HepG2 (cell line): ENCODE results near the gene SHMT1. TPM values are rescaled to one million over a fixed set of nuclear protein-coding genes. Genes with fewer than 3 reads are reported as not detected.

Experiments
- ATF7 ChIP-seq, 2 experiments: fragments of 450-650 bp in 1 of 2; sonication (generic) in 1 of 2; formaldehyde crosslinking in 1 of 2; IDR thresholded peaks; 2 replicates each; pipeline versions ENCODE4 v1.4.0 to v1.6.1; 2016 to 2020; ENCODE audit warnings: antibody characterized with exemption in 1 of 2, mild to moderate bottlenecking in 1 of 2, missing genetic modification reagents in 1 of 2
- CBX5 ChIP-seq: sonication (generic); formaldehyde crosslinking; IDR thresholded peaks from 2 replicates; pipeline ENCODE4 v1.4.0; 2020; ENCODE audit warnings: missing genetic modification reagents, borderline replicate concordance
- CC2D1A ChIP-seq: sonication (generic); formaldehyde crosslinking; IDR thresholded peaks from 2 replicates; pipeline ENCODE4 v1.8.1; 2023; ENCODE audit warnings: mild to moderate bottlenecking, missing genetic modification reagents
- CCDC6 ChIP-seq: sonication (generic); formaldehyde crosslinking; IDR thresholded peaks from 2 replicates; pipeline ENCODE4 v1.8.1; 2022; ENCODE audit warnings: mild to moderate bottlenecking, missing genetic modification reagents, moderate library complexity
- CENPX ChIP-seq: sonication (generic); formaldehyde crosslinking; IDR thresholded peaks from 2 replicates; pipeline ENCODE4 v1.9.0; 2021; ENCODE audit warnings: mild to moderate bottlenecking, missing genetic modification reagents, moderate library complexity
- ESRRA ChIP-seq: sonication (generic); formaldehyde crosslinking; IDR thresholded peaks from 2 replicates; pipeline ENCODE4 v1.5.1; 2020; ENCODE audit warnings: mild to moderate bottlenecking, low read depth, missing genetic modification reagents
- ETV6 ChIP-seq: sonication (generic); formaldehyde crosslinking; conservative IDR thresholded peaks from 2 replicates; pipeline ENCODE4 v1.4.0; 2020; ENCODE audit warnings: missing genetic modification reagents
- FOXP1 ChIP-seq, 2 experiments: fragments of 450-650 bp in 1 of 2; IDR thresholded peaks; 2 replicates each; pipeline ENCODE4 v1.6.1; 2017 to 2018; ENCODE audit warnings: antibody characterized with exemption in 1 of 2
- GFI1 ChIP-seq: sonication (generic); formaldehyde crosslinking; IDR thresholded peaks from 2 replicates; pipeline ENCODE4 v1.5.0; 2020; ENCODE audit warnings: missing genetic modification reagents, mild to moderate bottlenecking, borderline replicate concordance
- POLR2AphosphoS5 ChIP-seq: IDR thresholded peaks from 2 replicates; pipeline ENCODE4 v1.6.1; 2012; ENCODE audit warnings: low read depth, low read length
- RBFOX2 ChIP-seq: fragments of 200-400 bp; formaldehyde crosslinking; IDR thresholded peaks from 2 replicates; pipeline ENCODE4 v1.6.1; 2017; ENCODE audit warnings: low read depth, mild to moderate bottlenecking, low read length
- SMAD9 ChIP-seq: sonication (generic); formaldehyde crosslinking; IDR thresholded peaks from 2 replicates; pipeline ENCODE4 v1.5.1; 2020; ENCODE audit warnings: mild to moderate bottlenecking, missing genetic modification reagents
- SMC3 ChIP-seq: IDR thresholded peaks from 2 replicates; pipeline ENCODE4 v1.6.1; 2011; ENCODE audit warnings: low read length, improper control_type of control experiment
- SRY ChIP-seq: sonication (generic); formaldehyde crosslinking; IDR thresholded peaks from 2 replicates; pipeline ENCODE4 v1.8.0; 2022; ENCODE audit warnings: mild to moderate bottlenecking, missing genetic modification reagents
- ZBTB7B ChIP-seq: sonication (generic); formaldehyde crosslinking; IDR thresholded peaks from 2 replicates; pipeline ENCODE4 v1.4.0; 2020; ENCODE audit warnings: missing genetic modification reagents
- ZBTB8A ChIP-seq: sonication (generic); formaldehyde crosslinking; IDR thresholded peaks from 2 replicates; pipeline ENCODE4 v1.4.0; 2020; ENCODE audit warnings: mild to moderate bottlenecking, low read depth, missing genetic modification reagents, borderline replicate concordance
- ZFP36 ChIP-seq: fragments of 150-350 bp; IDR thresholded peaks from 2 replicates; pipeline ENCODE4 v1.6.1; 2018; ENCODE audit warnings: borderline replicate concordance, low read length, low read depth; ENCODE audit not compliant: partially characterized antibody
- ZNF263 ChIP-seq: sonication (generic); formaldehyde crosslinking; IDR thresholded peaks from 2 replicates; pipeline ENCODE4 v1.4.0; 2020; ENCODE audit warnings: missing genetic modification reagents
- ZNF333 ChIP-seq: sonication (generic); formaldehyde crosslinking; IDR thresholded peaks from 2 replicates; pipeline ENCODE4 v1.4.0; 2020; ENCODE audit warnings: mild to moderate bottlenecking, missing genetic modification reagents, borderline replicate concordance
- ZNF432 ChIP-seq: sonication (generic); formaldehyde crosslinking; IDR thresholded peaks from 2 replicates; pipeline ENCODE4 v1.5.0; 2020; ENCODE audit warnings: missing genetic modification reagents, mild to moderate bottlenecking, borderline replicate concordance
- ZNF484 ChIP-seq: sonication (generic); formaldehyde crosslinking; IDR thresholded peaks from 2 replicates; pipeline ENCODE4 v1.5.1; 2020; ENCODE audit warnings: mild to moderate bottlenecking, low read depth, missing genetic modification reagents, borderline replicate concordance
- ZNF577 ChIP-seq: sonication (generic); formaldehyde crosslinking; IDR thresholded peaks from 2 replicates; pipeline ENCODE4 v1.4.0; 2020; ENCODE audit warnings: mild to moderate bottlenecking, low read depth, missing genetic modification reagents, borderline replicate concordance
- ZNF713 ChIP-seq: sonication (generic); formaldehyde crosslinking; IDR thresholded peaks from 2 replicates; pipeline ENCODE4 v1.4.0; 2020; ENCODE audit warnings: mild to moderate bottlenecking, missing genetic modification reagents
- ZNF75D ChIP-seq: sonication (generic); formaldehyde crosslinking; IDR thresholded peaks from 2 replicates; pipeline ENCODE4 v1.8.1; 2023; ENCODE audit warnings: missing genetic modification reagents, mild to moderate bottlenecking, borderline replicate concordance
- ZNF775 ChIP-seq: sonication (generic); formaldehyde crosslinking; IDR thresholded peaks from 2 replicates; pipeline ENCODE4 v1.4.0; 2020; ENCODE audit warnings: missing genetic modification reagents, mild to moderate bottlenecking, moderate library complexity, borderline replicate concordance
- ZNF850 ChIP-seq: sonication (generic); formaldehyde crosslinking; conservative IDR thresholded peaks from 2 replicates; pipeline ENCODE4 v1.9.0; 2021; ENCODE audit warnings: mild to moderate bottlenecking, missing genetic modification reagents
- ZSCAN22 ChIP-seq: sonication (generic); formaldehyde crosslinking; IDR thresholded peaks from 2 replicates; pipeline ENCODE4 v1.4.0; 2020; ENCODE audit warnings: mild to moderate bottlenecking, missing genetic modification reagents
- polyA plus RNA-seq, 8 experiments: library from polyadenylated mRNA; depleted of rRNA in 3 of 8; stranded (reverse) in 7 of 8; unstranded in 1 of 8; fragments of >200 nt; fragmentation: Illumina TruSeq in 4 of 8; extraction: Trizol in 4 of 8; gene quantifications; 2 replicates each; pipeline versions ENCODE4 v1.2.1 to v1.2.3, GENCODE V29; 2011 to 2016; ENCODE audit warnings: low read depth in 4 of 8, missing spikeins in 1 of 8, mixed read lengths in 1 of 8; ENCODE audit not compliant: insufficient read depth in 1 of 8
- total RNA-seq, 5 experiments: library from RNA; depleted of rRNA; stranded (reverse); fragments of >200 nt; fragmentation: Illumina TruSeq; extraction: Trizol; gene quantifications; 2 replicates each; pipeline ENCODE4 v1.2.3, GENCODE V29; 2016; ENCODE audit warnings: low read depth in 1 of 5
- TF ChIP-seq, protein P1 (sequence below): IDR thresholded peaks from 2 replicates; pipeline ENCODE4 v1.6.1; 2016; ENCODE audit warnings: missing genetic modification reagents, missing compliant biosample characterization
- TF ChIP-seq, protein P2 (sequence below): sonication (generic); formaldehyde crosslinking; IDR thresholded peaks from 2 replicates; pipeline ENCODE4 v1.5.1; 2020; ENCODE audit warnings: mild to moderate bottlenecking, missing genetic modification reagents, borderline replicate concordance

Gene SHMT1
- total and polyA plus RNA-seq, 2 of the 13 experiments (the other 11 are each of a cell fraction or from before 2014, with no cell fraction given), result 21.3 to 48.8 TPM

DNA sequence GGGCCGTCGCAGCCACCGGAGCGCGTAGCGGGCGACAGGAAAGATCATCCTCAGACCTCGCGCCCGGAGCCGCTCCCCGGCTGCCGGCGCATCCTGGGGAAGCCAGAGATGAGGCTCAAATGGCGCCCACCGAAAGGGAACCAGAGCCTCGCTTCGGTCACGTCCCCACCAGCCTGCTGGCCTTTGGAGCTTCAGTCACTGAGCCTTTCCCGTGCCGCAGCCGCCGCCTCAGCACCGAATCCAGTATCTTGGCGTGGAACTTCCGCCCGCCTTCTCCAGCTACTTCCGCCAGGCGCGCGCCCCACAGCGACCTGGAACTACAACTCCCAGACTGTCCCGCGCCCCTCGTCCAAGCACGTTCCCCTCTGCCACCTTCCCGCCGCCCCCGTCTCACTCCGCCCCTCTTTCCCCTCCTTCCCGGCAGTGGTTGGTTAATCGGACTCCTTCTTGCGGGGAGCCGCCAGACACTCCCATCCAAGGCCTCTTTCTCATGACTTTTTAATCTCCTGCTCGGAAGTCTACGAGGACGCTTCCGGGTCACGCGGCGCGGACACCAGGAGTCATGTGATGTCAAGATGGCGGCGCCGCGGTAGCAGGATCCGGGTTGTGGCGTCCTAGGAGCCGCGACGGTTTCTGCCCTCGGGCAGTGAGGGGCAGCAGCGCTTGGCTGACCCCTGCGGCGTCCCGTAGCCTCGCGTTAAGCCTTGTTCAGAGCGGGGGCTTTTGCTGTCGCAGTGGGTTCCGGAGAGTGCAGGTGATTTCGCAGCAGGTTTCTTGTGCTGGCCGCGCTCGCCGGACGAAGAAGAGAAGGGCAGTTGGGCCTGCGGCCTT, 48.4 kb downstream of the SHMT1 start, which contains the start of the genes SMCR8 and TOP3A (continued):
- TF ChIP-seq SMAD9 (CRISPR knock-in tag), result no peak
- no peak for TF ChIP-seq FOXP1 (IDR thresholded peaks at IDR 0.05)
- no peak for TF ChIP-seq FOXP1 (CRISPR knock-in tag; IDR thresholded peaks at IDR 0.05)
- TF ChIP-seq SMC3, result no peak
- TF ChIP-seq SRY (CRISPR knock-in tag), result no peak; the same call in 1 of the 2 replicates
- peak; percentile 93 for TF ChIP-seq CCDC6 (CRISPR knock-in tag)
- TF ChIP-seq ZNF333 (CRISPR knock-in tag), result no peak
- no peak for TF ChIP-seq ZNF432
- TF ChIP-seq CBX5 (CRISPR knock-in tag), result 0 out of 2 replicates have a peak, but pooled peaks have one; percentile 35
- no peak for TF ChIP-seq ATF7 (IDR thresholded peaks at IDR 0.05)
- TF ChIP-seq ATF7 (CRISPR knock-in tag; IDR thresholded peaks at IDR 0.05), result no peak
- no peak; the same call in 1 of the 2 replicates for TF ChIP-seq GFI1 (CRISPR knock-in tag)
- no peak; the same call in 1 of the 2 replicates for TF ChIP-seq ETV6 (CRISPR knock-in tag)
- TF ChIP-seq ZNF850 (CRISPR knock-in tag), result no peak
- no peak for TF ChIP-seq ZNF775 (CRISPR knock-in tag)
- no peak for TF ChIP-seq ZSCAN22 (CRISPR knock-in tag)
- TF ChIP-seq ZNF484 (CRISPR knock-in tag), result 0 out of 2 replicates have a peak, but pooled peaks have one; percentile 12
- peak; percentile 64 for TF ChIP-seq ZNF263
- TF ChIP-seq ZNF577 (CRISPR knock-in tag), result no peak
- no peak for TF ChIP-seq ZBTB7B (CRISPR knock-in tag)
- peak; percentile 82 for TF ChIP-seq RBFOX2
- no peak for TF ChIP-seq ZFP36
- TF ChIP-seq ESRRA (CRISPR knock-in tag), result no peak
- TF ChIP-seq ZNF713 (CRISPR knock-in tag), result no peak
- TF ChIP-seq CENPX, result no peak
- TF ChIP-seq ZBTB8A (CRISPR knock-in tag), result 0 out of 2 replicates have a peak, but pooled peaks have one; percentile 42
- TF ChIP-seq, protein P1, sequence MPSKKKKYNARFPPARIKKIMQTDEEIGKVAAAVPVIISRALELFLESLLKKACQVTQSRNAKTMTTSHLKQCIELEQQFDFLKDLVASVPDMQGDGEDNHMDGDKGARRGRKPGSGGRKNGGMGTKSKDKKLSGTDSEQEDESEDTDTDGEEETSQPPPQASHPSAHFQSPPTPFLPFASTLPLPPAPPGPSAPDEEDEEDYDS (CRISPR knock-in tag), result peak; percentile 48
- TF ChIP-seq, protein P2, sequence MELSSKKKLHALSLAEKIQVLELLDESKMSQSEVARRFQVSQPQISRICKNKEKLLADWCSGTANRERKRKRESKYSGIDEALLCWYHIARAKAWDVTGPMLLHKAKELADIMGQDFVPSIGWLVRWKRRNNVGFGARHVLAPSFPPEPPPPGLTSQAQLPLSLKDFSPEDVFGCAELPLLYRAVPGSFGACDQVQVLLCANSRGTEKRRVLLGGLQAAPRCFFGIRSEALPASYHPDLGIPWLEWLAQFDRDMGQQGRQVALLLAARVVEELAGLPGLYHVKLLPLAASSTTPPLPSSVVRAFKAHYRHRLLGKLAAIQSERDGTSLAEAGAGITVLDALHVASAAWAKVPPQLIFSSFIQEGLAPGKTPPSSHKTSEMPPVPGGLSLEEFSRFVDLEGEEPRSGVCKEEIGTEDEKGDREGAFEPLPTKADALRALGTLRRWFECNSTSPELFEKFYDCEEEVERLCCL (CRISPR knock-in tag), result no peak
- TF ChIP-seq ZNF75D, result 0 out of 2 replicates have a peak, but pooled peaks have one; percentile 35
- TF ChIP-seq POLR2AphosphoS5, result peak; percentile 69
- TF ChIP-seq CC2D1A (CRISPR knock-in tag), result no peak
